ENCODE results near the gene CNGA3. TPM values are rescaled to one million over a fixed set of nuclear protein-coding genes. Genes with fewer than 3 reads are reported as not detected.

The CNGA3 gene
- total and polyA plus RNA-seq, 2 donors (not counting 1 experiment from before 2014, with no cell fraction given), result under 0.01 TPM; not detected in 1

DNA sequence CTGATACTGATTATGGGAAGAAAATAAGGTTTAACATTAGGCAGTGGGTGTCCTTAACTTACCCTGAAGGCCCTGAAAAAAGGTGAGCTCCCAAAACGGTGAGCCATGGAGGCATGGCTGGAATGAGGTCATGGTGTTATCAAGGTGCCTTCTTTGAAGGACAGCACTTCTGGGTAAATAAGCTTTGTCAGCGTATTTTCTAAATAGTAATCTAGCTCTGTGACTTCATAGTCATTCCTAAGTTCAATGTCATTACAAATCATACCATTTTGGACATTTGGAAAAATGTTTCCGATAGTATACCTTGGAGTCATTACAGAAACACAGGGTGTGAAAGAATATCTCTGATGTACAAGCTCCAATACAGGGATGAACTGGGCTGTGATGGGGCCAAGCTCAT lies 35.2 kb upstream of the CNGA3 start:
- no peak overlapping the region for H3K27ac ChIP-seq (ENCODE audit: insufficient read depth, low read length)
- H3K4me1 ChIP-seq (ENCODE audit: control insufficient read depth, extremely low read depth, insufficient read depth, low read length), result no peaks in the 10 kb centered on the region
- no peaks in the 10 kb centered on the region for H3K79me2 ChIP-seq (ENCODE audit: control insufficient read depth, insufficient read depth, low read length)
- H3K9ac ChIP-seq (ENCODE audit: insufficient read depth, low read length), result no peak overlapping the region
- no peaks in the 10 kb centered on the region for H3K36me3 ChIP-seq (ENCODE audit: control insufficient read depth, insufficient read depth, low read length)
- no peak overlapping the region for H2AFZ ChIP-seq (ENCODE audit: low read length)
- H3K4me3 ChIP-seq (replicated peaks in 1 of 4; ENCODE audit: control extremely low read depth in 1 of 4, insufficient read depth in 1 of 4, low read depth in 3 of 4, low read length in 4 of 4), result no peak overlapping the region
- no peaks in the 10 kb centered on the region for H3K27me3 ChIP-seq (ENCODE audit: control insufficient read depth, insufficient read depth, low read length)
- H3K4me2 ChIP-seq (ENCODE audit: extremely low read depth, insufficient read depth, low read length), result no peak overlapping the region
- H3K9me3 ChIP-seq (ENCODE audit: control insufficient read depth, insufficient read depth, low read depth, low read length), result no peaks in the 10 kb centered on the region
- H4K20me1 ChIP-seq (ENCODE audit: control insufficient read depth, extremely low read depth, insufficient read depth, low read length), result no peaks in the 10 kb centered on the region
- no peak for DNase-seq (ENCODE audit: low read depth in 2 of 2)
- TF ChIP-seq EZH2 (IDR thresholded peaks at IDR 0.05; ENCODE audit: low read length, missing control alignments) (no peak), CTCF (conservative IDR thresholded peaks at IDR 0.05 in 1 of 2, IDR thresholded peaks at IDR 0.05 in 1 of 2; ENCODE audit: low read depth in 1 of 2, low read length in 2 of 2) (no peak)

DNA sequence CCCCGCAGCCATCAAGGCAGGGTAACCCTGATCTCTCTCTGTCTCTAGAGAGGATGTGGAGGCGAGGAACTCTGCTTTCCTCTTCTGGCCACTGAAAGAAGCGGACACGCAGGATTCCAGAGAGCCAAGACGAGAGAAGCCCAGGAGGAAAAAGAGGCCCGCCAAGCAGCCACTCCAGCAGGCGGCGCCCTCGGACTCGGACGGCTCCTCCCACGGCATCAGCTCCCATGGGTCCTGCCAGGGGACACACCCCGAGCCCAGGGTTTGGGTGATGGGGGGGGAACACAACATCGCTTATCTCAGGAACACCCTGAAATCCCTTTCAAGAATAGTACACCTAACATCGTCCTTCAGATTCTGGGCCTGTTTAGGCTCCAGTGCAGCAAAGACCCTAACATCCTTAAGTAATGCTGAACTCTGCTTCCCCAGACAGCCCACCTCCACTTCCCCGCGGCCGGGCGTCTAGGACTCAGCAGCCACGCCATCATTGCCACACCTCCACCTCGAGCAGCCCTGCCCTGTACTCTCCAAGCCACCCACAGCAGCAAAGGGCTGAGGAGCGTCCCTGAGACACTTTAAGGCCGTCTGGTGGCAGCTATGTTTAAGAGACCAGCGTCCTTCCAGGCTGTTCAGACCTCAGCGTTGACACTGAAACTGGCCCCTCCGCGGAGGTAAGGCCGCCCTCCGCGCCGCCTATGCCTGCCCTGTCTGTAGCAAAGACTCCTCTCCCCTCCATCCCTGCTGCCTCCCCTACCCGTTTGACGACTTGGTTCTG lies 34.3 kb upstream of the CNGA3 start:
- Histone ChIP-seq H2AFZ (ENCODE audit: low read length) (no peak overlapping the region), H3K36me3 (ENCODE audit: control insufficient read depth, insufficient read depth, low read length) (no peaks in the 10 kb centered on the region), H3K79me2 (ENCODE audit: control insufficient read depth, insufficient read depth, low read length) (no peaks in the 10 kb centered on the region), H3K4me2 (ENCODE audit: extremely low read depth, insufficient read depth, low read length) (no peak overlapping the region), H3K4me1 (ENCODE audit: control insufficient read depth, extremely low read depth, insufficient read depth, low read length) (no peaks in the 10 kb centered on the region), H3K9me3 (ENCODE audit: control insufficient read depth, insufficient read depth, low read depth, low read length) (no peaks in the 10 kb centered on the region), H3K9ac (ENCODE audit: insufficient read depth, low read length) (no peak overlapping the region), H4K20me1 (ENCODE audit: control insufficient read depth, extremely low read depth, insufficient read depth, low read length) (no peaks in the 10 kb centered on the region), H3K4me3 (replicated peaks in 1 of 4; ENCODE audit: control extremely low read depth in 1 of 4, insufficient read depth in 1 of 4, low read depth in 3 of 4, low read length in 4 of 4) (no peak overlapping the region), H3K27me3 (ENCODE audit: control insufficient read depth, insufficient read depth, low read length) (no peaks in the 10 kb centered on the region), H3K27ac (ENCODE audit: insufficient read depth, low read length) (no peak overlapping the region)
- no peak for TF ChIP-seq EZH2 (IDR thresholded peaks at IDR 0.05; ENCODE audit: low read length, missing control alignments)
- no peak for TF ChIP-seq CTCF (conservative IDR thresholded peaks at IDR 0.05 in 1 of 2, IDR thresholded peaks at IDR 0.05 in 1 of 2; ENCODE audit: low read depth in 1 of 2, low read length in 2 of 2)
- no peak for DNase-seq (ENCODE audit: low read depth in 2 of 2)

DNA sequence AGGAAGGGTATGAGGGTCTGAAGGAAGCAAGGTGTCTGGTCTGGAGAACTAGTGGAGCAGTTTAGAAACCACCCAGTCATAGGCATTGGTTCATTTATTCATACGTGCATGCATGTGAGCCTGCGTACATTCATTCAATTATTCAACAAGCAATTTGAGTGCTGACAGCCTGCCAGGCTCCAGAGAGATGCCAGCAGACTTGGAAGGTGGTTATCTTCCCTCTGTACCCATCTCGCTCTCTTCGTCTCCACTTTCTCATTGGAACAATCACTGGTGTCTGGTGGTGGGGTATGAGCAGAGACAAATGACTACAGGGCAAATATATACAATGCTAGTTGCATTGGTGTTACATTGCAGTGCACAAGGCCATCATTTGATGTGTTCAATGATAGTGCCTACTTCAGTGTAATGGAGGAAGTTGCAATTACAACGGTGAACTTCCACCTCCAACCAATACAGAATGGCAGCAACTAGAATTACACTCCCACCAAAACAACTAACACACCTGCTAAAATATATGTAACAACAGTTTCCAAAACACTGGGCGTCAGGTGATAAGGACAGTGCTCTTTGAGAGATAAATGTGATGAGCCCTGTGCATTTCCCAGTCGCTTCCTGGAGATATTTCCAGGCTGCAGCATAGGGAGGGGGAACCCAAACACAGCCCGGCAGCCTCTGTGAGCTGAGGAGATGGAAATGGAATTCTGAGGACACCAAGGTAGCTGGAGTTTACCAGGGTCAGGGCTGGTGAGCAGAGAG lies 32.6 kb upstream of the CNGA3 start:
- H3K4me3 ChIP-seq (replicated peaks in 1 of 4; ENCODE audit: control extremely low read depth in 1 of 4, insufficient read depth in 1 of 4, low read depth in 3 of 4, low read length in 4 of 4), result no peak overlapping the region
- H3K4me1 ChIP-seq (ENCODE audit: control insufficient read depth, extremely low read depth, insufficient read depth, low read length), result no peaks in the 10 kb centered on the region
- H3K27me3 ChIP-seq (ENCODE audit: control insufficient read depth, insufficient read depth, low read length), result no peaks in the 10 kb centered on the region
- DNase-seq (ENCODE audit: low read depth in 2 of 2), result no peak
- no peaks in the 10 kb centered on the region for H3K79me2 ChIP-seq (ENCODE audit: control insufficient read depth, insufficient read depth, low read length)
- no peak overlapping the region for H3K27ac ChIP-seq (ENCODE audit: insufficient read depth, low read length)
- no peak overlapping the region for H3K9ac ChIP-seq (ENCODE audit: insufficient read depth, low read length)
- H3K9me3 ChIP-seq (ENCODE audit: control insufficient read depth, insufficient read depth, low read depth, low read length), result no peaks in the 10 kb centered on the region
- no peak overlapping the region for H3K4me2 ChIP-seq (ENCODE audit: extremely low read depth, insufficient read depth, low read length)
- TF ChIP-seq EZH2 (IDR thresholded peaks at IDR 0.05; ENCODE audit: low read length, missing control alignments), result no peak
- TF ChIP-seq CTCF (conservative IDR thresholded peaks at IDR 0.05 in 1 of 2, IDR thresholded peaks at IDR 0.05 in 1 of 2; ENCODE audit: low read depth in 1 of 2, low read length in 2 of 2), result no peak
- H4K20me1 ChIP-seq (ENCODE audit: control insufficient read depth, extremely low read depth, insufficient read depth, low read length), result no peaks in the 10 kb centered on the region
- H2AFZ ChIP-seq (ENCODE audit: low read length), result no peak overlapping the region
- H3K36me3 ChIP-seq (ENCODE audit: control insufficient read depth, insufficient read depth, low read length), result no peaks in the 10 kb centered on the region

All from fibroblast of lung (primary cell).